SK-N-SH (cell line): ENCODE data around the gene DHRS1. TPM values are rescaled to one million over a fixed set of nuclear protein-coding genes. Genes with fewer than 3 reads are reported as not detected.

Source experiments
- CTCF ChIA-PET: fragments of 300-600, 350-600 bp; formaldehyde crosslinking; extraction: SDS; loops from one replicate; lab custom pipeline; 2021; lab: Yijun Ruan, JAX
- POLR2A ChIA-PET: fragments of 350-600 bp; sonication (Branson Sonifier 250); formaldehyde crosslinking; extraction: SDS; loops from one replicate; lab custom pipeline; 2020; ENCODE audit warnings: antibody characterized with exemption, inconsistent platforms; lab: Yijun Ruan, JAX
- DNase-seq: peaks from one replicate; pipeline ENCODE4 v3.0.0; 2012
- H2AFZ ChIP-seq: fragments of 200-600 bp; sonication (generic); 2 replicates; pipeline ENCODE4 v1.8.1; 2016; ENCODE audit warnings: antibody characterized with exemption, mild to moderate bottlenecking, low read depth
- H3F3A ChIP-seq: fragments of 200-600 bp; sonication (generic); replicated peaks from 2 replicates; pipeline ENCODE3; 2016; ENCODE audit warnings: antibody characterized with exemption, mild to moderate bottlenecking; ENCODE audit not compliant: insufficient read depth
- H3K27ac ChIP-seq, 2 experiments: fragments of 200-500 bp in 1 of 2; fragments of 200-600 bp in 1 of 2; sonication (Bioruptor generic) in 1 of 2; sonication (generic), shearing (Covaris generic) in 1 of 2; 2 replicates each; pipeline versions ENCODE4 v1.5.1 to v1.6.1; 2014 to 2016; ENCODE audit warnings: low read depth in 2 of 2, inconsistent platforms in 1 of 2, low read length in 1 of 2, mild to moderate bottlenecking in 1 of 2, mixed read lengths in 1 of 2
- H3K27me3 ChIP-seq: fragments of 200-600 bp; sonication (generic), shearing (Covaris generic); 2 replicates; pipeline ENCODE4 v1.6.1; 2016; ENCODE audit warnings: mixed run types; ENCODE audit not compliant: insufficient read depth
- H3K36me3 ChIP-seq, 2 experiments: fragments of 200-500 bp in 1 of 2; fragments of 200-600 bp in 1 of 2; sonication (Bioruptor generic) in 1 of 2; sonication (generic) in 1 of 2; replicated peaks in 1 of 2; 2 replicates each; pipeline versions ENCODE3 to v1.5.1; 2014 to 2016; ENCODE audit warnings: low read length in 1 of 2, mild to moderate bottlenecking in 1 of 2; ENCODE audit not compliant: insufficient read depth in 2 of 2, control insufficient read depth in 1 of 2
- H3K4me1 ChIP-seq, 2 experiments: fragments of 200-500 bp in 1 of 2; fragments of 200-600 bp in 1 of 2; sonication (Bioruptor generic) in 1 of 2; sonication (generic), shearing (Covaris generic) in 1 of 2; 2 replicates each; pipeline versions ENCODE4 v1.5.1 to v1.6.1; 2014 to 2016; ENCODE audit warnings: low read depth in 1 of 2, low read length in 1 of 2, mixed run types in 1 of 2; ENCODE audit not compliant: insufficient read depth in 2 of 2, control insufficient read depth in 1 of 2
- H3K4me2 ChIP-seq: fragments of 200-600 bp; sonication (generic), shearing (Covaris generic); 2 replicates; pipeline ENCODE4 v1.6.1; 2017; ENCODE audit warnings: mixed run types
- H3K4me3 ChIP-seq, 2 experiments: fragments of 200-500 bp in 1 of 2; fragments of 200-600 bp in 1 of 2; sonication (Bioruptor generic) in 1 of 2; sonication (generic), shearing (Covaris generic) in 1 of 2; 2 replicates each; pipeline versions ENCODE4 v1.5.1 to v1.8.1; 2014 to 2016; ENCODE audit warnings: low read depth in 2 of 2, inconsistent platforms in 1 of 2, low read length in 1 of 2, mild to moderate bottlenecking in 1 of 2, mixed read lengths in 1 of 2, moderate library complexity in 1 of 2
- H3K79me2 ChIP-seq: fragments of 200-600 bp; sonication (generic); 2 replicates; pipeline ENCODE4 v1.8.1; 2017; ENCODE audit warnings: mild to moderate bottlenecking; ENCODE audit not compliant: insufficient read depth
- H3K9ac ChIP-seq: fragments of 200-600 bp; sonication (generic); 2 replicates; pipeline ENCODE4 v1.6.1; 2017; ENCODE audit warnings: mixed run types
- H3K9me2 ChIP-seq: fragments of 200-600 bp; sonication (generic); 2 replicates; pipeline ENCODE4 v1.6.1; 2017; ENCODE audit warnings: mixed run types
- H3K9me3 ChIP-seq: fragments of 200-600 bp; sonication (generic); 2 replicates; pipeline ENCODE4 v1.6.1; 2017; ENCODE audit warnings: mixed run types, mild to moderate bottlenecking, moderate library complexity
- H4K20me1 ChIP-seq: fragments of 200-600 bp; sonication (generic); 2 replicates; pipeline ENCODE4 v1.6.1; 2017; ENCODE audit warnings: mild to moderate bottlenecking, mixed run types; ENCODE audit not compliant: insufficient read depth
- EP300 ChIP-seq, 2 experiments: IDR thresholded peaks; 2 replicates each; pipeline versions ENCODE4 v1.4.0 to v1.6.1; 2012; ENCODE audit warnings: borderline replicate concordance in 1 of 2, low read depth in 1 of 2, low read length in 1 of 2
- GATA2 ChIP-seq: sonication (generic); formaldehyde crosslinking; IDR thresholded peaks from 2 replicates; pipeline ENCODE4 v1.5.0; 2020; ENCODE audit warnings: mild to moderate bottlenecking, missing genetic modification reagents
- JUND ChIP-seq: IDR thresholded peaks from 2 replicates; pipeline ENCODE4 v1.4.0; 2012
- MEF2A ChIP-seq: IDR thresholded peaks from 2 replicates; pipeline ENCODE4 v1.4.0; 2012; ENCODE audit warnings: low read depth, borderline replicate concordance
- MXI1 ChIP-seq: IDR thresholded peaks from 2 replicates; pipeline ENCODE4 v1.6.1; 2012; ENCODE audit warnings: mild to moderate bottlenecking, low read depth, low read length, improper control_type of control experiment
- NFIC ChIP-seq: IDR thresholded peaks from 2 replicates; pipeline ENCODE4 v1.4.0; 2012; ENCODE audit warnings: borderline replicate concordance
- NRF1 ChIP-seq: IDR thresholded peaks from 2 replicates; pipeline ENCODE4 v1.6.1; 2012; ENCODE audit warnings: low read depth, mild to moderate bottlenecking, low read length
- PBX3 ChIP-seq: IDR thresholded peaks from 2 replicates; pipeline ENCODE4; 2012
- RAD21 ChIP-seq: IDR thresholded peaks from 2 replicates; pipeline ENCODE4 v1.6.1; 2012; ENCODE audit warnings: mild to moderate bottlenecking, low read length
- RFX5 ChIP-seq: IDR thresholded peaks from 2 replicates; pipeline ENCODE4 v1.6.1; 2012; ENCODE audit warnings: mild to moderate bottlenecking, improper control_type of control experiment, low read length
- RXRA ChIP-seq: IDR thresholded peaks from 2 replicates; pipeline ENCODE4 v1.4.0; 2012; ENCODE audit warnings: low read depth, mild to moderate bottlenecking, borderline replicate concordance
- SIN3A ChIP-seq: IDR thresholded peaks from 2 replicates; pipeline ENCODE4 v1.6.1; 2012; ENCODE audit warnings: low read depth, mild to moderate bottlenecking, low read length, moderate library complexity, borderline replicate concordance
- TAF1 ChIP-seq: IDR thresholded peaks from 2 replicates; pipeline ENCODE4 v1.6.1; 2012; ENCODE audit warnings: low read depth, mild to moderate bottlenecking, low read length, moderate library complexity, borderline replicate concordance
- TEAD4 ChIP-seq: IDR thresholded peaks from 2 replicates; pipeline ENCODE4 v1.4.0; 2012; ENCODE audit warnings: mild to moderate bottlenecking, borderline replicate concordance; ENCODE audit not compliant: insufficient read depth
- YY1 ChIP-seq: IDR thresholded peaks from 2 replicates; pipeline ENCODE4 v1.4.0; 2012; ENCODE audit warnings: low read depth, mild to moderate bottlenecking
- whole genome bisulfite sequencing: methylation state at CpG from one replicate; pipeline ENCODE4 v1.1.6; 2017; ENCODE audit warnings: low lambda C conversion rate; 5-methylcytosine and 5-hydroxymethylcytosine counted together
- polyA plus RNA-seq, 3 experiments: library from polyadenylated mRNA; depleted of rRNA; stranded (reverse); fragments of >200 nt; gene quantifications; 2 replicates each; pipeline ENCODE4 v1.2.3, GENCODE V29; 2012
- TF ChIP-seq, protein P1 (sequence below): fragments of 200-600 bp; sonication (generic); IDR thresholded peaks from 2 replicates; pipeline ENCODE4 v1.6.1; 2017; ENCODE audit warnings: antibody characterized with exemption, mild to moderate bottlenecking, moderate library complexity
- TF ChIP-seq, protein P2 (sequence below): IDR thresholded peaks from 2 replicates; pipeline ENCODE4 v1.4.0; 2012; ENCODE audit warnings: low read depth, borderline replicate concordance
- TF ChIP-seq, protein P3 (sequence below): fragments of 150-350 bp; IDR thresholded peaks from 2 replicates; pipeline ENCODE4 v1.6.1; 2017; ENCODE audit warnings: antibody characterized with exemption, low read length, low read depth, borderline replicate concordance

DHRS1 gene
- polyA plus RNA-seq, 1 of the 3 experiments (the other 2 are of a cell fraction): 65.4 TPM

GRCh38 chr14:24281636-24282035 lies 17.9 kb downstream of the DHRS1 start (continued):
- no peak for TF ChIP-seq MXI1
- no peak for TF ChIP-seq NRF1
- TF ChIP-seq RXRA: no peak
- TF ChIP-seq EP300 (IDR thresholded peaks at IDR 0.05; ENCODE audit: borderline replicate concordance in 1 of 2, low read depth in 1 of 2, low read length in 1 of 2): no peak
- no peak for TF ChIP-seq JUND
- TF ChIP-seq TAF1: no peak
- no peak for TF ChIP-seq RFX5
- TF ChIP-seq PBX3: no peak
- TF ChIP-seq NFIC: no peak
- TF ChIP-seq GATA2: no peak

DNA sequence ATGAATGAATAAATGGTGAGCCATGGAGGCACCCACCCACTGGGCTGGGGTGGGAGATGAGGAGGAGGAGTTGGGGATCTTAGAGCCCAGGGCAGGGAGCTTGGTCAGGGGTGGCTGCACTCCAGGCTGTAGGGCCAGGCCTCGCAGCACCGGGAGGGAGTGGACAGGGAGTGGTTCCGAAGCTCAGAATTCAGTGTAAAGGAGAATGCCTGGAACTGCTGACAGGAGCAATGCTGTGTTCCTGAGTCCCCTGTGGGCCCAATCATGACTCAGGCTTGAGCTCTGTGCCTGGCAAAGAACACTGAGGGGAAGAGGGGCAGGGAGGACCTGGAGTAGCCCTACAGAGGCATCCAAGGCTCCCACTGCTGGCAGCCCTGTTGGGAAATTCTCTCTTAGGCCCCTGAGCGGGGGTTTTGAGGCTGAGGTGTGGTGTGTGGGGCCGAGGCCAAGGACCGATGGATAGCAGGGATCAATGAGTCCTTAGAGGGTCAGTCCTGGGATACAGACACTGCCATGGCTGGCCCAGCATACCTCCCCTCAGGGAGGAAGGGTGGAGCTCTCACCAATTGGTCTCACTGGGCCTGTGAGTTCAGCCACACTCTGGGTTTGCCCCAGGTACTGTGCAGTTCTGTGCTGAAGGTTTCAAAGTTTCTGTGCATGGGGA lies 18.7 kb downstream of the DHRS1 start:
- H3K4me2 ChIP-seq: no peak overlapping the region
- H3K9me2 ChIP-seq: no peaks in the 10 kb centered on the region
- H3K9ac ChIP-seq: no peak overlapping the region
- H4K20me1 ChIP-seq: no peaks in the 10 kb centered on the region
- H3K4me3 ChIP-seq: no peak overlapping the region
- no peaks in the 10 kb centered on the region for H3K36me3 ChIP-seq
- H3K4me1 ChIP-seq: peaks cover 0 to 10% of the 10 kb centered on the region in 2 experiments; a peak in 1 of 4 replicates
- TF ChIP-seq MEF2A: no peak
- no peak overlapping the region for H3K27ac ChIP-seq
- H3K79me2 ChIP-seq: no peaks in the 10 kb centered on the region
- H3K27me3 ChIP-seq: no peaks in the 10 kb centered on the region
- H3K9me3 ChIP-seq: no peaks in the 10 kb centered on the region
- no peak overlapping the region for H2AFZ ChIP-seq
- 83% methylated on average over 6 of the region's 6 CpGs for WGBS
- CTCF ChIA-PET: interaction anchor here (1.3 to 8.9 kb wide), 8 partner anchors 9 to 38 kb away, joined by 5 to 87 read pairs (median 10); partner anchors contain the start of genes CIDEB, DHRS1, NOP9 and RABGGTA
- DNase-seq: no peak
- H3F3A ChIP-seq: no peaks in the 10 kb centered on the region
- POLR2A ChIA-PET: interaction anchor here (1.5 kb wide), 1 partner anchor 10 kb away, joined by 3 read pairs; the partner anchor contains the start of gene RABGGTA

DNA sequence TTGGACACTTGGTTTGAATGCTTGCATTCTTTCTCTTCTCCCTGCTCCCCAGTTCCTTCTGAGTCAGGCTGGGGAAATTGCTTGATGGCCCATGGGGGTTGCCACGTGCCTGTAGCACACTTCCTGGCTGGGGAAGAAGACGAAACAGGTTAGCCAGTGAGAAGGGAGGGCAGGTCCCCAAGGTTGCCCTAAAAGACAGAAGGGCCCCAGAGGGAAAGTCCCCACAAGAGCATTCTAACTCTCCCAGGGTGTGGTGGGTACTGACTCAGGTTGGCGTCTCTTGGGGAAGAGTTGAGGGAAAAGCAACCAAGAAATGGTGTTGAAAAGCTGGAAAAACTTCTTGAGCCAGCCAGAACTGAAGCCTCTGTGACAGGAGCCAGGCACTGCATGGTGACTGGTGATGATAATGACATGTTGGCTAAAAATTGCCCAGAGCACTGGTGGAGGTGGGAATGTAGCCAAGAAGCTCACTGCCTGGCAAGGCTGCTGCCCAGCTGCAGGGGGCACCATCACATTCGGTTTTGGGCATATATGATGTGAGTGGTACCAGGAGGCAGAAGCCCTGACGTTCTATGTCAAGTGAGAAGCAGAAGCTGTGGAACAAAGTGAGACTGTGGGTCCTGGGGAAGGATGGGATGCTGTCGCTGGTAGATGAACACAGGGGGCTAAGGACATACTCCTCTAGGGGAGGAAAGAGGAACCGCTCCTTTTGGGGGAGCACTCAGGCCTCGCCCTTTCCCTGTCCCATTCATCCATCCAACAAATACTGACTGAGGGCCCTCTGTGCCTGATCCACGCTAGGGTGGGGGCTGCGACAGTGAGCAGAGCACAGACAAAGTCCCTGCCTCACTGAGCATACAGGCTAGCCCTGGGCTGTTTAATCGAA lies 20.0 kb downstream of the DHRS1 start:
- Histone ChIP-seq H3K27ac (no peak overlapping the region), H3K4me2 (no peak overlapping the region), H2AFZ (no peak overlapping the region), H3K9me2 (no peaks in the 10 kb centered on the region), H3K4me3 (no peak overlapping the region), H3K79me2 (no peaks in the 10 kb centered on the region), H3K9me3 (no peaks in the 10 kb centered on the region), H3K4me1 (peaks cover 0 to 10% of the 10 kb centered on the region in 2 experiments; a peak in 1 of 4 replicates), H3F3A (no peaks in the 10 kb centered on the region), H4K20me1 (no peaks in the 10 kb centered on the region), H3K9ac (no peak overlapping the region), H3K27me3 (no peaks in the 10 kb centered on the region), H3K36me3 (no peaks in the 10 kb centered on the region)
- DNase-seq: peak; percentile 67
- 59% methylated on average over 11 of the region's 11 CpGs for WGBS
- ChIA-PET POLR2A (interaction anchor here (0.8 to 1.5 kb wide), 2 partner anchors 8 to 37 kb away, joined by 3 read pairs; partner anchors contain the start of genes RABGGTA and TINF2), CTCF (interaction anchor here (0.7 to 8.9 kb wide), 16 partner anchors 9 to 157 kb away, joined by 3 to 87 read pairs (median 5); partner anchors contain the start of genes CIDEB, DHRS1, NOP9 and TINF2)
- TF ChIP-seq GATA2 (no peak), MEF2A (no peak), JUND (no peak), YY1 (no peak), TEAD4 (no peak), NFIC (peak; percentile 40; the same call in 1 of the 2 replicates), RXRA (no peak), RAD21 (peak; percentile 60), SIN3A (no peak)
- TF ChIP-seq, protein P1, sequence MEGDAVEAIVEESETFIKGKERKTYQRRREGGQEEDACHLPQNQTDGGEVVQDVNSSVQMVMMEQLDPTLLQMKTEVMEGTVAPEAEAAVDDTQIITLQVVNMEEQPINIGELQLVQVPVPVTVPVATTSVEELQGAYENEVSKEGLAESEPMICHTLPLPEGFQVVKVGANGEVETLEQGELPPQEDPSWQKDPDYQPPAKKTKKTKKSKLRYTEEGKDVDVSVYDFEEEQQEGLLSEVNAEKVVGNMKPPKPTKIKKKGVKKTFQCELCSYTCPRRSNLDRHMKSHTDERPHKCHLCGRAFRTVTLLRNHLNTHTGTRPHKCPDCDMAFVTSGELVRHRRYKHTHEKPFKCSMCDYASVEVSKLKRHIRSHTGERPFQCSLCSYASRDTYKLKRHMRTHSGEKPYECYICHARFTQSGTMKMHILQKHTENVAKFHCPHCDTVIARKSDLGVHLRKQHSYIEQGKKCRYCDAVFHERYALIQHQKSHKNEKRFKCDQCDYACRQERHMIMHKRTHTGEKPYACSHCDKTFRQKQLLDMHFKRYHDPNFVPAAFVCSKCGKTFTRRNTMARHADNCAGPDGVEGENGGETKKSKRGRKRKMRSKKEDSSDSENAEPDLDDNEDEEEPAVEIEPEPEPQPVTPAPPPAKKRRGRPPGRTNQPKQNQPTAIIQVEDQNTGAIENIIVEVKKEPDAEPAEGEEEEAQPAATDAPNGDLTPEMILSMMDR: peak; percentile 47
- TF ChIP-seq, protein P2, sequence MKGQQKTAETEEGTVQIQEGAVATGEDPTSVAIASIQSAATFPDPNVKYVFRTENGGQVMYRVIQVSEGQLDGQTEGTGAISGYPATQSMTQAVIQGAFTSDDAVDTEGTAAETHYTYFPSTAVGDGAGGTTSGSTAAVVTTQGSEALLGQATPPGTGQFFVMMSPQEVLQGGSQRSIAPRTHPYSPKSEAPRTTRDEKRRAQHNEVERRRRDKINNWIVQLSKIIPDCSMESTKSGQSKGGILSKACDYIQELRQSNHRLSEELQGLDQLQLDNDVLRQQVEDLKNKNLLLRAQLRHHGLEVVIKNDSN: no peak
- TF ChIP-seq, protein P3, sequence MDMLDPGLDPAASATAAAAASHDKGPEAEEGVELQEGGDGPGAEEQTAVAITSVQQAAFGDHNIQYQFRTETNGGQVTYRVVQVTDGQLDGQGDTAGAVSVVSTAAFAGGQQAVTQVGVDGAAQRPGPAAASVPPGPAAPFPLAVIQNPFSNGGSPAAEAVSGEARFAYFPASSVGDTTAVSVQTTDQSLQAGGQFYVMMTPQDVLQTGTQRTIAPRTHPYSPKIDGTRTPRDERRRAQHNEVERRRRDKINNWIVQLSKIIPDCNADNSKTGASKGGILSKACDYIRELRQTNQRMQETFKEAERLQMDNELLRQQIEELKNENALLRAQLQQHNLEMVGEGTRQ: no peak
